Heart right ventricle (tissue), 16 donors: ENCODE results near the gene ITGAD. TPM values are rescaled to one million over a fixed set of nuclear protein-coding genes. Genes with fewer than 3 reads are reported as not detected.

Source experiments
- ATAC-seq, 8 donors: fragments of 200-7000 bp; cut with Tn5 transposase; one replicate each; pipeline ENCODE4 v1.9.1; 2020; ENCODE audit warnings: mild to moderate bottlenecking in 8 of 8, moderate library complexity in 8 of 8, moderate number of reproducible peaks in 1 of 8
- DNase-seq, 2 donors: peaks; one replicate each; pipeline ENCODE4 v3.0.0-alpha.2; 2020
- H3K27ac ChIP-seq, 10 donors: fragments of 200-600 bp; sonication (generic) in 2 of 10; one replicate each; pipeline versions ENCODE4 v1.5.0 to v1.8.0; 2020 to 2022; ENCODE audit warnings: mild to moderate bottlenecking in 3 of 10
- H3K27me3 ChIP-seq, 7 donors: fragments of 200-600 bp; one replicate each; pipeline ENCODE4 v1.8.0; 2021 to 2022; ENCODE audit warnings: mild to moderate bottlenecking in 2 of 7
- H3K36me3 ChIP-seq, 9 donors: fragments of 200-600 bp; sonication (generic) in 1 of 9; one replicate each; pipeline versions ENCODE4 v1.5.0 to v1.8.0; 2020 to 2022; ENCODE audit warnings: mild to moderate bottlenecking in 2 of 9
- H3K4me1 ChIP-seq, 9 donors: fragments of 200-600 bp; sonication (generic) in 1 of 9; one replicate each; pipeline versions ENCODE4 v1.5.0 to v1.8.0; 2020 to 2022; ENCODE audit warnings: mild to moderate bottlenecking in 4 of 9
- H3K4me3 ChIP-seq, 10 donors: fragments of 200-600 bp; sonication (generic) in 2 of 10; one replicate each; pipeline versions ENCODE4 v1.5.0 to v1.8.0; 2020 to 2022; ENCODE audit warnings: mild to moderate bottlenecking in 7 of 10, moderate library complexity in 2 of 10
- H3K9me3 ChIP-seq, 11 donors: fragments of 200-600 bp in 10 of 11; sonication (generic) in 2 of 11; one replicate each; pipeline versions ENCODE4 v1.5.0 to v1.8.0; 2013 to 2022; ENCODE audit warnings: mild to moderate bottlenecking in 2 of 11, control low read depth in 1 of 11, moderate library complexity in 1 of 11
- WGBS, 2 donors: extraction: QIAGEN DNeasy Blood & Tissue Kit; methylation state at CpG; one replicate each; pipeline ENCODE4 v1.1.7; 2013; ENCODE audit warnings: inconsistent platforms in 1 of 2; 5-methylcytosine and 5-hydroxymethylcytosine counted together
- intact Hi-C, 10 donors: fragments of 100-400 bp; cut with DNase I; formaldehyde crosslinking; loops; one replicate each; pipeline versions ENCODE4 v1.11.1 to v1.14.2; 2022
- polyA plus RNA-seq, 2 donors: library from polyadenylated mRNA; stranded (reverse); fragments of 200-250 nt; gene quantifications; one replicate each; pipeline ENCODE4 v1.2.3, GENCODE V29; 2013
- total RNA-seq, 10 donors: library from RNA; stranded (reverse); fragmentation: NEBNext Ultra II Directional in 3 of 10; extraction: Animal tissue kit (Norgen Biotek cat#: 25700) in 3 of 10; gene quantifications; one replicate each; pipeline versions ENCODE4 v1.2.1 to v1.2.4, GENCODE V29; 2021 to 2023
- TF ChIP-seq, protein P1 (sequence below), 9 donors: fragments of 200-600 bp; sonication (generic) in 2 of 9; IDR thresholded peaks; one replicate each; pipeline versions ENCODE4 v1.5.0 to v1.8.0; 2021 to 2022; ENCODE audit warnings: antibody characterized with exemption in 9 of 9, mild to moderate bottlenecking in 5 of 9, moderate library complexity in 1 of 9
- donor health status: Arrhythmogenic right ventricular cardiomyopathy.
- donor health status: ischemic (EF 13 %, LVEDD 7.1; RV severe dilation, severe dysfunction).
- donor health status: healthy with polysubstance abuse.
- donor health status: DM: no; HTN: yes; CAD: no.
- donor health status: DM: no; HTN: no; CAD: no.
- donor health status: ischemic (EF 25% LVEDD 6.9; RV normal size, moderate dysfunction).
- donor health status: ischemic (EF 25% LVEDD 5.7; RV mildly dilated, moderate dysfunction).
- donor health status: healthy.
- donor health status: DM: yes; HTN: yes; CAD: no.
- donor health status: Ischemic cardiomyopathy.
- donor health status: ischemic (EF 35%, LVEDD 5.7; RV mildly dilated, moderate dysfunction).
- donor health status: nonischemic (EF 11% LVEDD 7.7; RV severe dilation, severe dysfunction).
- donor health status: DM: yes; HTN: yes; CAD: no.
- donor health status: PGD.
- donor health status: ischemic (EF 29% LVEDD 5.4; RV normal size, mild dysfunction).
- donor health status: nonischemic (EF 23%, LVEDD 6.1; RV moderate dilation, normal function).

ITGAD gene
- total and polyA plus RNA-seq, 12 donors, result 0.01 to 0.39 TPM; not detected in 10

DNA sequence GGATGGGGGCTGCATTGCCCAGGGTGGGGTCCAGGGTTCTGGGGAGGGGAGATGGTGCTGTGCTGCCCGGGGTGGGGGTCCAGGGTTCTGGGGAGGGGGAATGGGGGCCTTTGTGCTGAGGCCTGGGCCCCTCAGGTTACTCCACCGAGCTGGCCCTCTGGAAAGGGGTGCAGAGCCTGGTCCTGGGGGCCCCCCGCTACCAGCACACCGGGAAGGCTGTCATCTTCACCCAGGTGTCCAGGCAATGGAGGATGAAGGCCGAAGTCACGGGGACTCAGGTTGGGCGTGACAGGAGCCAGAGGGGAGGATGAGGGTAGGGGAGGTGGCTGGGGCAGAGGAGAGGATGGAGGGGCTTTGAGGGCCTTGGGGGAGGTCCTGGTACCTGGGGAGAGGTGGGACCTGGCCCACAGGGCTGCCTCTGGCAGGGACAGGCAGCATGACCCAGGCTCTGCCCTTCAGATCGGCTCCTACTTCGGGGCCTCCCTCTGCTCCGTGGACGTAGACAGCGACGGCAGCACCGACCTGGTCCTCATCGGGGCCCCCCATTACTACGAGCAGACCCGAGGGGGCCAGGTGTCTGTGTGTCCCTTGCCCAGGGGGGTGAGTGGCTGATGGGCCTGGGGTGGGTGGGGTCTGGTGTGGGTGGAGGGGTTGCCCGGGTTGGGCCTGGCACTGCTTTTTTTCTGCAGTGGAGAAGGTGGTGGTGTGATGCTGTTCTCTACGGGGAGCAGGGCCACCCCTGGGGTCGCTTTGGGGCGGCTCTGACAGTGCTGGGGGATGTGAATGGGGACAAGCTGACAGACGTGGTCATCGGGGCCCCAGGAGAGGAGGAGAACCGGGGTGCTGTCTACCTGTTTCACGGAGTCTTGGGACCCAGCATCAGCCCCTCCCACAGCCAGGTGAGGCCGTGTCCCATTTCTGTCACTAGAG is 30.4 kb upstream of the ITGAD start:
- peaks cover 0 to 9% (median 0%) of the 10 kb centered on the region in 7 donors for H3K27me3 ChIP-seq
- peaks cover 0 to 17% (median 0%) of the 10 kb centered on the region in 9 donors for H3K36me3 ChIP-seq
- H3K9me3 ChIP-seq, result no peaks in the 10 kb centered on the region
- H3K27ac ChIP-seq, result no peak overlapping the region
- 83 to 86% methylated on average over 26 of the region's 26 CpGs for WGBS, 2 donors
- peaks cover 0 to 38% (median 4%) of the 10 kb centered on the region in 9 donors for H3K4me1 ChIP-seq
- intact Hi-C loops, result no loop called here
- H3K4me3 ChIP-seq, result no peak overlapping the region
- ATAC-seq, result no peak
- TF ChIP-seq, protein P1, sequence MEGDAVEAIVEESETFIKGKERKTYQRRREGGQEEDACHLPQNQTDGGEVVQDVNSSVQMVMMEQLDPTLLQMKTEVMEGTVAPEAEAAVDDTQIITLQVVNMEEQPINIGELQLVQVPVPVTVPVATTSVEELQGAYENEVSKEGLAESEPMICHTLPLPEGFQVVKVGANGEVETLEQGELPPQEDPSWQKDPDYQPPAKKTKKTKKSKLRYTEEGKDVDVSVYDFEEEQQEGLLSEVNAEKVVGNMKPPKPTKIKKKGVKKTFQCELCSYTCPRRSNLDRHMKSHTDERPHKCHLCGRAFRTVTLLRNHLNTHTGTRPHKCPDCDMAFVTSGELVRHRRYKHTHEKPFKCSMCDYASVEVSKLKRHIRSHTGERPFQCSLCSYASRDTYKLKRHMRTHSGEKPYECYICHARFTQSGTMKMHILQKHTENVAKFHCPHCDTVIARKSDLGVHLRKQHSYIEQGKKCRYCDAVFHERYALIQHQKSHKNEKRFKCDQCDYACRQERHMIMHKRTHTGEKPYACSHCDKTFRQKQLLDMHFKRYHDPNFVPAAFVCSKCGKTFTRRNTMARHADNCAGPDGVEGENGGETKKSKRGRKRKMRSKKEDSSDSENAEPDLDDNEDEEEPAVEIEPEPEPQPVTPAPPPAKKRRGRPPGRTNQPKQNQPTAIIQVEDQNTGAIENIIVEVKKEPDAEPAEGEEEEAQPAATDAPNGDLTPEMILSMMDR (IDR thresholded peaks at IDR 0.05), result no peak
- no peak for DNase-seq

DNA sequence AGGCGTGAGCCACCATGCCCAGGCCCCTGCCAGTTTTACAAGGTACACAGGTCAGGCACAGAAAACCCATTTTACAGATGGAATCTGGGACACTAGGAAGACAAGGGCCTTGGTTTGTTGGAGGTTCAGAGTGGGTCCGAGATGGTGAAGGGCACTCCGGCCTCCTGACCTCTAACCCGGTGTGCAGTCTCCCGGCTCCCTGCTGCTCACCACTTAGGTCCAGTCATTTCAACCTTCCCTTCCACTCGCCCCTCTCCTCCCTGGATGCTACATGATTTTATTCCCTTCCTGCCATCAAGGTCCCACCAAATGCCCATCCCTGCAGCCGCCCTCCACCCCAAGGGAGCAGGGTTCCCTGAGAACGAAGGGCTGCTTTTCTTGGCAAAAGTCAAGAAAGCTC is 29.4 kb upstream of the ITGAD start:
- intact Hi-C loops, result no loop called here
- Histone ChIP-seq H3K36me3 (peaks cover 0 to 17% (median 0%) of the 10 kb centered on the region in 9 donors), H3K27ac (no peak overlapping the region), H3K9me3 (no peaks in the 10 kb centered on the region), H3K4me3 (no peak overlapping the region), H3K27me3 (peaks cover 0 to 9% (median 0%) of the 10 kb centered on the region in 7 donors), H3K4me1 (peaks cover 0 to 34% (median 0%) of the 10 kb centered on the region in 9 donors)
- TF ChIP-seq, protein P1 (IDR thresholded peaks at IDR 0.05), result no peak
- ATAC-seq (no peak), DNase-seq (no peak)
- 82 to 88% methylated on average over 8 of the region's 8 CpGs for WGBS, 2 donors

DNA sequence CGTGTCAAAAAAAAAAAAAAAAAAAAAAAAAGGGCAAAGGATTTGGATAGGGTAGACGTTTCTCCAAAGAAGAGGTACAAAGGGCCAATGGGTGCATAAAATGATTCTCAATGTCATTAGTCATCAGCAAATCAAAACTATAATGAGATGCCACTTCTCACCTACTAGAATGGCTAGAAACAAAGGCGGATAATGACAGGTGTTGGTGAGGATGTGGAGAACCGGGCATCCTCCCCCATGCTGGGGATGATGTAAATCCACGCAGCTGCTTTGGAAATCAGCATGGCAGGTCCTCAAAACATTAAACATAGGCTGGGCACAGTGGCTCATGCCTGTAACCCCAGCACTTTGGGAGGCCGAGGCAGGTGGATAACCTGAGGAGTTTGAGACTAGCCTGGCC is 28.7 kb upstream of the ITGAD start:
- Histone ChIP-seq H3K27ac (no peak overlapping the region), H3K4me3 (no peak overlapping the region), H3K27me3 (peaks cover 0 to 9% (median 0%) of the 10 kb centered on the region in 7 donors), H3K36me3 (peaks cover 0 to 17% (median 0%) of the 10 kb centered on the region in 9 donors), H3K4me1 (peaks cover 0 to 34% (median 0%) of the 10 kb centered on the region in 9 donors), H3K9me3 (no peaks in the 10 kb centered on the region)
- WGBS, 2 donors, result 81 to 82% methylated on average over 6 of the region's 6 CpGs
- ATAC-seq (no peak), DNase-seq (no peak)
- TF ChIP-seq, protein P1 (IDR thresholded peaks at IDR 0.05), result no peak
- intact Hi-C loops, result no loop called here

DNA sequence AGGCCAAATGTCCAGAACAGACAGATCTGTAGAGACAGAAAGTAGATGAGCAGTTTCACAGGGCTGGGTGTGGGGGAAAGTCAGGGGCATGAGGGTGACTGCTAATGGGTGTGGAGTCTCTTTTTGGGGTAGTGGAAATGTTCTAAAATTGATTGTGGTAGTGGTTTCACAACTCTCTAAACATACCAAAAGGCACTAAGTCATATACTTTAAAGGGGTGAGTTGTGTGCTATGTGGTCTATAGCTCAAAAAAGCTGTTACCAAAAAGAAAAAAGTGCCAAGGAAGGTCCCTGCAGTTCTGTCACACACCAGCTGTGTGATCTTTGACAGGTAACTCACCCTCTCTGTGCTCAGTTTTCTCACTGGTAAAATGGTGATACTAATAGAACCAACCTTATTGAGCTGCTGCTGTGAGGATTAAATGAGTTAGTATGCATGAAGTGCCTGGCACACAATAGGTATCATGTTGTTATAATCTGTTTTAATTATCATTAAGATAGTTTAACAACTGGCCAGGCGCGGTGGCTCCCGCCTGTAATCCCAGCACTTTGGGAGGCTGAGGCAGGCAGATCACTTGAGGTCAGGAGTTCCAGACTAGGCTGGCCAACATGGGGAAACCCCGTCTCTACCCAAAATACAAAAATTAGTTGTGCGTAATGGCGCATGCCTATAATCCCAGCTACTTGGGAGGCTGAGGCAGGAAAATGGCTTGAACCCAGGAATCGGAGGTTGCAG is 27.8 kb upstream of the ITGAD start:
- 85 to 89% methylated on average over 7 of the region's 7 CpGs for WGBS, 2 donors
- intact Hi-C loops, result no loop called here
- DNase-seq, result no peak

More for the DNA sequence above, 27.8 kb upstream of the ITGAD start:
- Histone ChIP-seq H3K36me3 (peaks cover 0 to 17% (median 0%) of the 10 kb centered on the region in 9 donors), H3K4me3 (no peak overlapping the region), H3K27me3 (peaks cover 0 to 12% (median 0%) of the 10 kb centered on the region in 7 donors), H3K9me3 (no peaks in the 10 kb centered on the region), H3K27ac (no peak overlapping the region), H3K4me1 (peaks cover 0 to 34% (median 0%) of the 10 kb centered on the region in 9 donors)
- TF ChIP-seq, protein P1 (IDR thresholded peaks at IDR 0.05), result no peak
- ATAC-seq, result no peak
